GM23338 (cell line): ENCODE results near the gene ANO10. TPM values are rescaled to one million over a fixed set of nuclear protein-coding genes. Genes with fewer than 3 reads are reported as not detected.

Experiments used
- ATAC-seq: fragments of 200-7000 bp; cut with Tn5 transposase; 3 replicates; pipeline ENCODE4 v1.9.1; 2020
- DNase-seq: peaks from one replicate; pipeline ENCODE4 v3.0.0-alpha.2; 2015; ENCODE audit warnings: low spot score
- H2AFZ ChIP-seq: fragments of 200-600 bp; sonication (generic); 2 replicates; pipeline ENCODE4 v1.8.0; 2016; ENCODE audit warnings: antibody characterized with exemption, mild to moderate bottlenecking, moderate library complexity
- H3F3A ChIP-seq: fragments of 200-600 bp; sonication (generic); replicated peaks from 2 replicates; pipeline ENCODE4 v1.8.0; 2017; ENCODE audit warnings: antibody characterized with exemption, mixed run types, low read depth
- H3K27ac ChIP-seq: fragments of 200-600 bp; sonication (generic); 2 replicates; pipeline ENCODE4 v1.6.1; 2016; ENCODE audit warnings: low read depth
- H3K27me3 ChIP-seq: fragments of 200-600 bp; sonication (generic); 2 replicates; pipeline ENCODE4 v1.8.0; 2016; ENCODE audit warnings: mild to moderate bottlenecking, mixed run types, moderate library complexity; ENCODE audit not compliant: insufficient read depth
- H3K36me3 ChIP-seq: fragments of 200-600 bp; sonication (generic); 2 replicates; pipeline ENCODE4 v1.8.0; 2016; ENCODE audit warnings: mild to moderate bottlenecking; ENCODE audit not compliant: insufficient read depth
- H3K4me1 ChIP-seq: fragments of 200-600 bp; sonication (generic); 2 replicates; pipeline ENCODE4 v1.8.0; 2016; ENCODE audit warnings: mild to moderate bottlenecking, moderate library complexity; ENCODE audit not compliant: insufficient read depth
- H3K4me2 ChIP-seq: fragments of 200-600 bp; sonication (generic); 2 replicates; pipeline ENCODE4 v1.7.1; 2017; ENCODE audit warnings: mixed run types
- H3K4me3 ChIP-seq: fragments of 200-600 bp; sonication (generic); 2 replicates; pipeline ENCODE4 v1.6.1; 2016; ENCODE audit warnings: mixed run types
- H3K79me2 ChIP-seq: fragments of 200-600 bp; sonication (generic); replicated peaks from 2 replicates; pipeline ENCODE4 v1.8.0; 2017; ENCODE audit warnings: mild to moderate bottlenecking; ENCODE audit not compliant: insufficient read depth
- H3K9me2 ChIP-seq: fragments of 200-600 bp; sonication (generic); 2 replicates; pipeline ENCODE4 v1.8.0; 2017; ENCODE audit not compliant: insufficient read depth
- H4K20me1 ChIP-seq: fragments of 200-600 bp; sonication (generic); replicated peaks from 2 replicates; pipeline ENCODE4 v1.8.0; 2017; ENCODE audit warnings: mild to moderate bottlenecking; ENCODE audit not compliant: insufficient read depth
- H3K27ac Mint-ChIP-seq: 2 replicates; pipeline ENCODE4 v1.8.0; 2020; ENCODE audit warnings: inconsistent platforms, mild to moderate bottlenecking, moderate library complexity, mixed read lengths
- H3K27me3 Mint-ChIP-seq: 3 replicates; pipeline ENCODE4 v1.8.0; 2022; ENCODE audit warnings: low read depth, mild to moderate bottlenecking, moderate library complexity, mixed read lengths, inconsistent platforms; ENCODE audit not compliant: insufficient read depth, poor library complexity
- H3K36me3 Mint-ChIP-seq: 3 replicates; pipeline ENCODE4 v1.8.0; 2021; ENCODE audit warnings: low read depth, mild to moderate bottlenecking, inconsistent platforms, moderate library complexity, mixed read lengths
- H3K4me1 Mint-ChIP-seq: 3 replicates; pipeline ENCODE4 v1.8.0; 2020; ENCODE audit warnings: mild to moderate bottlenecking, inconsistent platforms, mixed read lengths
- H3K4me3 Mint-ChIP-seq: 3 replicates; pipeline ENCODE4 v1.8.0; 2021; ENCODE audit warnings: moderate library complexity, mild to moderate bottlenecking, inconsistent platforms, mixed read lengths
- H3K9me3 Mint-ChIP-seq: 3 replicates; pipeline ENCODE4 v1.8.0; 2020; ENCODE audit warnings: moderate library complexity, mild to moderate bottlenecking, inconsistent platforms, mixed read lengths
- CREB1 ChIP-seq: fragments of 250-450 bp; sonication (Bioruptor Pico); IDR thresholded peaks from 2 replicates; pipeline ENCODE4 v1.5.0; 2020; ENCODE audit warnings: low read depth, mild to moderate bottlenecking, moderate library complexity
- ETS1 ChIP-seq: IDR thresholded peaks from 2 replicates; pipeline ENCODE4 v1.6.1; 2016; ENCODE audit warnings: antibody characterized with exemption
- EZH2 ChIP-seq: fragments of 200-600 bp; sonication (generic); IDR thresholded peaks from one replicate; pipeline ENCODE4 v1.8.0; 2017; ENCODE audit warnings: antibody characterized with exemption, mild to moderate bottlenecking, low read depth; ENCODE audit not compliant: unreplicated experiment
- JUNB ChIP-seq: IDR thresholded peaks from one replicate; pipeline ENCODE4 v1.6.1; 2016; ENCODE audit warnings: antibody characterized with exemption; ENCODE audit not compliant: unreplicated experiment
- NANOG ChIP-seq: IDR thresholded peaks from 2 replicates; pipeline ENCODE4 v1.6.1; 2016; ENCODE audit warnings: antibody characterized with exemption, borderline replicate concordance
- STAT1 ChIP-seq: IDR thresholded peaks from one replicate; pipeline ENCODE4 v1.6.1; 2016; ENCODE audit warnings: antibody characterized with exemption; ENCODE audit not compliant: unreplicated experiment
- ZNF114 ChIP-seq: fragments of 250-450 bp; sonication (Bioruptor Pico); IDR thresholded peaks from 2 replicates; pipeline ENCODE4 v1.5.0; 2020; ENCODE audit warnings: mild to moderate bottlenecking, moderate library complexity
- ZNF331 ChIP-seq: fragments of 250-450 bp; sonication (Bioruptor Pico); IDR thresholded peaks from 2 replicates; pipeline ENCODE4 v1.5.0; 2020; ENCODE audit warnings: low read depth, mild to moderate bottlenecking, moderate library complexity
- ZNF462 ChIP-seq: fragments of 250-450 bp; sonication (Bioruptor Pico); IDR thresholded peaks from 2 replicates; pipeline ENCODE4 v1.5.0; 2020; ENCODE audit warnings: mild to moderate bottlenecking, moderate library complexity
- polyA plus RNA-seq: library from polyadenylated mRNA; unstranded; fragments of >200 nt; fragmentation: Nextera tagmentation; extraction: Ambion mirVana; gene quantifications from 2 replicates; pipeline ENCODE4 v1.2.1, GENCODE V29; 2016
- total RNA-seq: library from RNA; depleted of rRNA; stranded (reverse); fragments of >200 nt; shearing (Covaris generic); gene quantifications from 2 replicates; pipeline ENCODE4 v1.2.3, GENCODE V29; 2014
- TF ChIP-seq, protein P1 (sequence below): IDR thresholded peaks from one replicate; pipeline ENCODE4 v1.6.1; 2018; ENCODE audit warnings: antibody characterized with exemption; ENCODE audit not compliant: unreplicated experiment
- TF ChIP-seq, protein P2 (sequence below), 2 experiments: fragments of 200-600 bp in 1 of 2; sonication (generic) in 1 of 2; conservative IDR thresholded peaks; 2 replicates each; pipeline versions ENCODE4 v1.5.1 to v1.6.1; 2016 to 2017; ENCODE audit warnings: antibody characterized with exemption in 2 of 2, low read depth in 2 of 2, mild to moderate bottlenecking in 2 of 2, moderate library complexity in 1 of 2

ANO10 gene
- total and polyA plus RNA-seq, 2 experiments from 2014 or later = 29.2 to 48.1 TPM

DNA sequence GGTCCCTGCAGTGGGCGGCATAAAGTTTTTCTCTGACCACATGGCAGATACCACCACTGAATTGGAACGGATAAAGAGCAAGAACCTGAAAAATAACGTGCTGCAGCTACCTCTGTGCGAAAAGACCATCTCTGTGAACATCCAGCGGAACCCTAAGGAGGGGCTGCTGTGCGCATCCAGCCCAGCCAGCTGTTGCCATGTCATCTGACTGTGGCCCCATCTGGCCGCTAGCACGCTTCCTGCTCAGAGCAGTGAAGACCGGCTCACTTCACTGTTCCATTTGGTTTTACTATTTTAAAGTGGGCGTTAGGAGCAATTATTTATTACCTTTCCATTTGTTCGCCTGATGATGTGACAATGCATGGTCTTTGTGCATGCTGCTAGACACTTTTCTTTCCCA lies 273.5 kb downstream of the ANO10 start:
- Mint-ChIP-seq H3K27ac (no peak overlapping the region), H3K27me3 (peaks cover 13% of the 10 kb centered on the region), H3K9me3 (no peaks in the 10 kb centered on the region), H3K4me3 (no peak overlapping the region), H3K4me1 (peaks cover 22% of the 10 kb centered on the region), H3K36me3 (peaks cover 28% of the 10 kb centered on the region)
- peaks cover 8% of the 10 kb centered on the region; the same call in 1 of the 2 replicates for H3K4me1 ChIP-seq
- no peaks in the 10 kb centered on the region for H3K9me2 ChIP-seq
- H2AFZ ChIP-seq = no peak overlapping the region
- no peak overlapping the region for H3K4me2 ChIP-seq
- no peak overlapping the region for H3K27ac ChIP-seq
- H3K27me3 ChIP-seq = no peaks in the 10 kb centered on the region
- no peaks in the 10 kb centered on the region for H3K79me2 ChIP-seq
- H3F3A ChIP-seq = no peaks in the 10 kb centered on the region
- H3K36me3 ChIP-seq = no peaks in the 10 kb centered on the region
- H4K20me1 ChIP-seq = no peaks in the 10 kb centered on the region; the same call in 1 of the 2 replicates
- no peak for DNase-seq
- H3K4me3 ChIP-seq = no peak overlapping the region
- no peak for ATAC-seq
- TF ChIP-seq EZH2 = no peak
- TF ChIP-seq ZNF114 (CRISPR knock-in tag) = no peak
- no peak for TF ChIP-seq ZNF331 (CRISPR knock-in tag)
- TF ChIP-seq, protein P1, sequence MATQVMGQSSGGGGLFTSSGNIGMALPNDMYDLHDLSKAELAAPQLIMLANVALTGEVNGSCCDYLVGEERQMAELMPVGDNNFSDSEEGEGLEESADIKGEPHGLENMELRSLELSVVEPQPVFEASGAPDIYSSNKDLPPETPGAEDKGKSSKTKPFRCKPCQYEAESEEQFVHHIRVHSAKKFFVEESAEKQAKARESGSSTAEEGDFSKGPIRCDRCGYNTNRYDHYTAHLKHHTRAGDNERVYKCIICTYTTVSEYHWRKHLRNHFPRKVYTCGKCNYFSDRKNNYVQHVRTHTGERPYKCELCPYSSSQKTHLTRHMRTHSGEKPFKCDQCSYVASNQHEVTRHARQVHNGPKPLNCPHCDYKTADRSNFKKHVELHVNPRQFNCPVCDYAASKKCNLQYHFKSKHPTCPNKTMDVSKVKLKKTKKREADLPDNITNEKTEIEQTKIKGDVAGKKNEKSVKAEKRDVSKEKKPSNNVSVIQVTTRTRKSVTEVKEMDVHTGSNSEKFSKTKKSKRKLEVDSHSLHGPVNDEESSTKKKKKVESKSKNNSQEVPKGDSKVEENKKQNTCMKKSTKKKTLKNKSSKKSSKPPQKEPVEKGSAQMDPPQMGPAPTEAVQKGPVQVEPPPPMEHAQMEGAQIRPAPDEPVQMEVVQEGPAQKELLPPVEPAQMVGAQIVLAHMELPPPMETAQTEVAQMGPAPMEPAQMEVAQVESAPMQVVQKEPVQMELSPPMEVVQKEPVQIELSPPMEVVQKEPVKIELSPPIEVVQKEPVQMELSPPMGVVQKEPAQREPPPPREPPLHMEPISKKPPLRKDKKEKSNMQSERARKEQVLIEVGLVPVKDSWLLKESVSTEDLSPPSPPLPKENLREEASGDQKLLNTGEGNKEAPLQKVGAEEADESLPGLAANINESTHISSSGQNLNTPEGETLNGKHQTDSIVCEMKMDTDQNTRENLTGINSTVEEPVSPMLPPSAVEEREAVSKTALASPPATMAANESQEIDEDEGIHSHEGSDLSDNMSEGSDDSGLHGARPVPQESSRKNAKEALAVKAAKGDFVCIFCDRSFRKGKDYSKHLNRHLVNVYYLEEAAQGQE = no peak
- TF ChIP-seq CREB1 (CRISPR knock-in tag) = no peak
- TF ChIP-seq STAT1 = no peak
- TF ChIP-seq, protein P2, sequence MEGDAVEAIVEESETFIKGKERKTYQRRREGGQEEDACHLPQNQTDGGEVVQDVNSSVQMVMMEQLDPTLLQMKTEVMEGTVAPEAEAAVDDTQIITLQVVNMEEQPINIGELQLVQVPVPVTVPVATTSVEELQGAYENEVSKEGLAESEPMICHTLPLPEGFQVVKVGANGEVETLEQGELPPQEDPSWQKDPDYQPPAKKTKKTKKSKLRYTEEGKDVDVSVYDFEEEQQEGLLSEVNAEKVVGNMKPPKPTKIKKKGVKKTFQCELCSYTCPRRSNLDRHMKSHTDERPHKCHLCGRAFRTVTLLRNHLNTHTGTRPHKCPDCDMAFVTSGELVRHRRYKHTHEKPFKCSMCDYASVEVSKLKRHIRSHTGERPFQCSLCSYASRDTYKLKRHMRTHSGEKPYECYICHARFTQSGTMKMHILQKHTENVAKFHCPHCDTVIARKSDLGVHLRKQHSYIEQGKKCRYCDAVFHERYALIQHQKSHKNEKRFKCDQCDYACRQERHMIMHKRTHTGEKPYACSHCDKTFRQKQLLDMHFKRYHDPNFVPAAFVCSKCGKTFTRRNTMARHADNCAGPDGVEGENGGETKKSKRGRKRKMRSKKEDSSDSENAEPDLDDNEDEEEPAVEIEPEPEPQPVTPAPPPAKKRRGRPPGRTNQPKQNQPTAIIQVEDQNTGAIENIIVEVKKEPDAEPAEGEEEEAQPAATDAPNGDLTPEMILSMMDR (conservative IDR thresholded peaks at IDR 0.05; ENCODE audit: low read depth in 2 of 2) = no peak
- no peak for TF ChIP-seq ETS1
- TF ChIP-seq NANOG = no peak
- TF ChIP-seq ZNF462 (CRISPR knock-in tag) = no peak
- TF ChIP-seq JUNB = no peak
